Activated CD4-positive, CD25-positive, alpha-beta regulatory T cell (primary cell): ENCODE results near the gene RADX.

Experiments used
- DNase-seq, 4 experiments: peaks; one replicate each; lab custom pipeline; 2025; lab: John Stamatoyannopoulos, UW

Gene RADX

DNA sequence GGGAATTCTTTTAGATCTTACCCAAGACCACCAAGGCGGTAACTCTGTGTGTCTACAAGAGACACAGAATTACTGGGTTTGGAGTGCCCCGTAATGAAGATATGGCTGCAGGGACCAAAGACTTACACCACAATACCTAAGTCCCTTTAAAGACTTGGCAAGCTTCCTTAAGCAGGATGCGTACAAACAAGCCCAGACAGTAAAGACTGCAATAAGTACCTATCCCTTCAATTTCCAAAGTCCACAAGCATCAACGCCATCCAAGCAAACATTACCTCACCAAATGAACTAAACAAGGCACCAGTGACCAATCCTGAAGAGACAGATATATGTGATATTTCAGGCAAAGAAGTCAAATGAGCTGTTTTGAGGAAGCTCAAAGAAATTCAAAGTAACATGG lies 72.4 kb downstream of the RADX start:
- DNase-seq, result no peak

DNA sequence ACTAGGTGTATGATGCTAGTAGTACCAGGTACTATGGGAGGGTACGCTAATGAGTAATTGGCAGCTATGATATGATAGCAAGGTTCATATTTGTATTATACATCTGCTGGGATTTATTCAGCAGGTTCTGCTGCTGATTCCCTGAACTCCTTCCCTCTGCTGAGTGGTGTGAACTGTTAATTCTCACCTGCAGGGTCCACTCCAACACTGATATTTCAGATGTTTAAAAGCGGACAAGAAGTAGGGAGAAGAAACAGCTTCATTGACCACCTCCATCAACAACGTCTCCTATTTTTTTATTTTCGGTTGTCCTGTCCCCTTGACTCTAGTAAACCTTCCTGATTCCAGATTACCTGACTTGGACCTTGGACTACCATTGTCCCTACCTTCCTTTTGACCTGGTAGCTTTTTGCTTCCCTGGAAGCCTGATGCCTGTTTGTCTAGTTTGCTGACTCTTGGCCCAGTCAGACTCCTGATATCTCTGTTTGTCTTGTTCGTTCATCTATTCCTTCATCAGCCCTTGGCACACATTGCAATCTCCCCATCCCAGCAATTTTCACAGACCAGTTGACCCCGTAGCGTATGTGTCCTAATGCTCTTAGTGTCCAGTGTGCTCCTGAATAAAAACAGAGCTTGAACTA lies 80.8 kb downstream of the RADX start:
- DNase-seq, result no peak

DNA sequence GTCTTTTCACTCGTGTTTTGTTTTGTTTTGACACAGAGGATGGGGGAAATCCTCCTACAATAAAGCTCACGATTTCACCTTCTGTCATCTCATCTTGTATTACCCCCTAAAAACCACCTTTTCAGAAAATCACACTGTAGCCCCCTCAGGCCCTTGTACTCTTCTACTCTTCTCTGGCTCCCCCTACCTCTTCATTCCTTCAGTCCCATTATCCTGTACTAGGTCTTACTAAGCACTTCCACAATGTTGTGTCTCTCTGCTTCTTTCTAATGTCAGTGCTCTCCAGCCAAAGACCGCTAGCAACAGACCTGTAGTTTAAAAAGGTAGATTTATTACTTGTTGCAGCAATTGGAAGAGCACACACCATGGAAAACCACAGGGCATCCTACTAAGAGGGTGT lies 84.7 kb downstream of the RADX start:
- no peak for DNase-seq

DNA sequence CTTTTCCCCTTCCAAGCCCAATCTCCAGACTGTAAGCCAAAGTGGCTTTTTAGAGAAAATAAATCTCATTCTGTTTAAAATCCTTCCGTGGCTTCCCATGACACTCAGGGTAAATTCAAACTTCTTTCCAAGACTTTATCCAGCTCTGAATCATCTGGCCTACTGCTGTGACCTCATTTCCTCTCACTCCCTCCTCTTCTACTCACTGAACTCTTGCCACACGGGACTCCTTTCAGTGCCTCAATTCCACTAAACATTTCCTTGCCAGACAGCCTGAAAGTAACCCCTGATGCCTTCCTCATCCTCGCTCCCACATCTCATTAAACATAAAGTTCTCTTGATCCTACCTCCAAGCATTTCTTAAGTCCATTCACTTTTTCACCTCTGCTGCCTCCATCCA lies 86.9 kb downstream of the RADX start:
- DNase-seq, result no peak

DNA sequence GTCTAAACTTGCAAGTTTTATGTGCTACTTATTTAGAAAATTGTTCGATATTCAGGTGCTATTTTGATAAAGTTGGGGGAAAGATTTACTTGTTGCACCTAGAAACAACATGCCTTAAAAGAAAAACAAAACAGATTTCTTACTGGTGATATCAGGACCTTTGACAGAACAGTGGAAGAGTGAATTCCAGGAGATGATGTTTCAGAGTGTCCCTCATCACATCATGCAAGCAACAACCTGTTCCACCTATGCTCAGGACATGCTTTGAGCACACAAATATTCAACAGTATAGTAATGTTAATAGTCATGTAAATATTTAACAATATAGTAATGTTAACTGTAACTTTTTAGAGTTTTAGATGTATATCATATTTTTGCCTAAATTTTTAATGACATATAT lies 90.9 kb downstream of the RADX start:
- no peak for DNase-seq

DNA sequence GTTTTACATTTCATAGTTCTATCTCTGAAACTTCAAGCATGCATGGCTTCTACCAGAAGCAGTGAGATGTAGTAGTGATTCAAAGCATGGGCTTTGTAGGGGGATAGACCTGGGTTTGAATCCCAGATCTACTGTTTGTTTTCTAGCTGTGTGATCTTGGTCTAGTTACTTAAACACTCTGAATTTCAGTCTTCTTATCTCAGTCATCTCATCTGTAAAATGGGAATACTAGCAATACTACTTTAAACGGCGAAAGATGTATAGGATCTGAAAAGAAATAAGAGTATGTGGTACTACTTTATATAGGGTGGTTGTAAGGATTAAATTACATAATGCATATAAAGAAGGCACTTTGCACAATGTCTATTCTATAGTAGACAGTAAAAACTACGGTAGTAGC lies 94.7 kb downstream of the RADX start:
- DNase-seq, result no peak

DNA sequence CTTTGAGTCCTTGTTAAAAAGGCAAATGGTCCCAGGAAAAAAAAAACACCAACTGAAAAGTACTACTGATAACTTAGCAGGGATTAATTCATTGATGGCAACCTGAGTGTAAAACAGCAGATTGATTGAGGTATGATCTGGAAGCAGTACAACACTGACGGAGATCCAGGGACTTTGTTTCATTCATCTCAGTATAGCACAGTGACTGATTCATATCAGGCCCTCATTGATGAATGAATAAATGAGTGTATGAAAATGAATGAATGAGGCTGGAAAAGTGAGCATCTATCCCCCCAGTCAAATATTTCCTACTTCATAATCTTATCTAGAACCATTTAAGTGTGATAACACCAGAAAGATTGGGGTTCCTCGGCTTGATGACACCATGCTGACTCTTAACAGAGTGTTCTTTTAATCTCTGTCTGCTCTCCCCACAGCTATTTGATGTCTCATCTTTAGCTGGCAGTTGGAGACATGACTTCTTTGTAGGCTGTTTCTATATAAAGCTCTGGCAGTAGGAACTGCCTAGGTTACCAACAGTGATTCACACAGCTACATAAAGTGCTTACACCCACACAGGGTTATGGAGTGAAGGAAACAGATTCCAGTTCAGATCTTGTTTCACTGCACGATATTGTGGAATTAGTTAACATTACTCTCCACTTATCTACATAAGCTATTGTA lies 96.1 kb downstream of the RADX start:
- DNase-seq, result no peak

DNA sequence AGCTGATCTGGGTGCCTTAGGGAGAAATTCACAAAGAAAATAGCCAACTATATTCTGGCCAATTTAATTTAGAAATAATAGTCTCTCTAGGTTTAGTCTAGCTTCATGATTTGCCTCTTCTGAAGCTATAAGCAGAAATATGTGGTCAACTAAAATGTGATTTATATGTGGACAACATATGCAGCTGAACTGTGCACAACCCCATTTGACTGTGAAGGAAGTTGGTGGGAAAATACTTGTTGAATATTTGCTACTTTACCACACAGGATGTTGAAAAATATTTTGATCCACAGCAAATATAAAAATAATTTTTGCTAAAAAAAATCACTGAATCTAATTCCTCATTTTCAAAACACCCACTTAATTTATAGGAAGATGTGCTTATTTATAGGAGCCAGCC lies 99.0 kb downstream of the RADX start:
- no peak for DNase-seq

DNA sequence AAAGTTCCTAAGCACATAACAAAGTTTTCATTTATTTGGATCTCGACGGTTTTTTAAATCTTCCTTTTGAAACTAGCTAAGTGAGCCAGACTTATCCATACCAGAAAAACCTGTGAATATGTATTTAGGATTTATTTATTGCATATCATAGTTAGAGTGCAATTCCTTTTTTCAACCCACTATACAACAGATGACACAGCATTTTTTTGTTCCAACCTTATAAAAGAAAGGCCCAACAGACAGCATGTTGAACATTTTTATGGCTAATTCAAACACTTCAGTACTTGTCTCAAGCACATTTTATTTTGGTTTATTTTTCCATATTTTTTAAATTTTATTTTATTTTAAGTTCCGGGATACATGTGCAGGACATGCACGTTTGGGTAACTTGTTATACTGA lies 99.6 kb downstream of the RADX start:
- DNase-seq, result no peak

DNA sequence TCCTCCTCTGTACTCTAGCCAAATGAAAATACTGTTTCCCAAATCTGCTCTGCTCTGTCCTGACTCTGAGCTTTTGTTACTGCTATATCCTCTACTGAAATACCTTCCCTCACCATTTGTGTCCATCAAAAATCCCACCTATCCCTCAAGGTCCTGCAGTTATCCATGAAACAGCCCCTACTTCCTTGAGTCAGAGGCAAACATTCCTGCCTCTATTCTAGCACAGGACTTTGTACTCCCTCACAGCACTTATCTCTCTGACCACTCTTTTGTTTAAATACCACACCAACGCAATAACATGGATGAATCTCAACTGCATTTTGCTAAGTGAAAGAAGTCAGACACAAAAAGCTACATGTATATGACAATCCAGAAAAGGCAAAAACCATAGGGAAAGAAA lies 104.2 kb downstream of the RADX start:
- DNase-seq, result no peak

DNA sequence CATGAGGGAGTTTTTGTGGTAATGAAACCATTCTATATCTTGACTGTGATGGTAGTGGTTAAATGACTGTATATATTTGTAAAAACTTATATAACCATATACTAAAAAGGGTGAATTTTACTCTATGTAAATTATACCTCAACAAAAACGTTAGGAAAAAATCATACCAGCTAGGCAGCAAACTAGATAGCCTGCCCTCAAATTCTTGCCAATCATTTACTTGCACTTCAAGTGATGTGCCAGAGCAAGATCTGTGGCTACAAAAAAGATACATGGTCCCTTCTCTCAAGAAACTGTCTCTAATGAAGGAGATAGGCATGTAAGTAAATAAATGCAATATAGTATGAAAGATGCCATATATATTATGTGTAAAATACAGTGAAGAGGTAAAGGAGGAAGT lies 104.7 kb downstream of the RADX start:
- DNase-seq, result no peak

DNA sequence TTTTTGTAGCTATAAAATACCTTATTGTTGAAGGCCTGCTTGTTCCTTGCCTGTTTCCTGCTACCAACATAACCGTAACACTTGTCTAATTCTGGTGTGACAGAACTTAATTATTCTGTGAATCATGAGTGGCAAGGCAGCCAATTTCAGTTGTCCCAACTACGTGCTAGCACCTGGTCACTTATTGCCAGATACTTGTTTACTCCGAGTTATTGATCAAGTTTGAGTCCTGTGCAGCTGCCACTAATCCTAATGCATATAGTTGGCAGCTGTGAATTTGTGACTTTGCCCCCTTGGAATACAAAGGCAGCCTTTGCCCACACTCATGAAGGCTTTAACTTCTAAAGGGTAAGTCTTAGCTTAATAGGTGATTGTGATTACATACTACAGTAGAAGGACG lies 106.9 kb downstream of the RADX start:
- no peak for DNase-seq

DNA sequence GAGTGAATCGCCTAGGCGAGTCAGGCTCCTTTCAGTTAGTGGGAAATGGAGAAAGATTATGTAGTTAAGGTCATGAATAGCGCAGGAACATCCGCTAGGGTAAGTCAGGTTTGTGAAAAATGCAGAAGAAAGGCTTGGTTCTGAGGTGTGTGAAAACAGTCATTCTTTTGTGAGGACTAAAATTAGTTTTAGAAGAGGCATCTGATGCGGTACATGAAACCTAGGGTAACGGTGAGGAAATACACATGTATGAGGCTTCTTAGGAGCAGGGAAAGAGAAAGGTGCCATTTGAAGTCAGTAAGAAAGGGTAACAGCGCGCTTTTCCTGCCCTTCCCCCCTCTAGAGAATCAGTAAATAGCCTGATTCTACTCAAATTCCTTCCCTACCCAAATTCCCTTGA lies 114.2 kb downstream of the RADX start:
- no peak for DNase-seq

DNA sequence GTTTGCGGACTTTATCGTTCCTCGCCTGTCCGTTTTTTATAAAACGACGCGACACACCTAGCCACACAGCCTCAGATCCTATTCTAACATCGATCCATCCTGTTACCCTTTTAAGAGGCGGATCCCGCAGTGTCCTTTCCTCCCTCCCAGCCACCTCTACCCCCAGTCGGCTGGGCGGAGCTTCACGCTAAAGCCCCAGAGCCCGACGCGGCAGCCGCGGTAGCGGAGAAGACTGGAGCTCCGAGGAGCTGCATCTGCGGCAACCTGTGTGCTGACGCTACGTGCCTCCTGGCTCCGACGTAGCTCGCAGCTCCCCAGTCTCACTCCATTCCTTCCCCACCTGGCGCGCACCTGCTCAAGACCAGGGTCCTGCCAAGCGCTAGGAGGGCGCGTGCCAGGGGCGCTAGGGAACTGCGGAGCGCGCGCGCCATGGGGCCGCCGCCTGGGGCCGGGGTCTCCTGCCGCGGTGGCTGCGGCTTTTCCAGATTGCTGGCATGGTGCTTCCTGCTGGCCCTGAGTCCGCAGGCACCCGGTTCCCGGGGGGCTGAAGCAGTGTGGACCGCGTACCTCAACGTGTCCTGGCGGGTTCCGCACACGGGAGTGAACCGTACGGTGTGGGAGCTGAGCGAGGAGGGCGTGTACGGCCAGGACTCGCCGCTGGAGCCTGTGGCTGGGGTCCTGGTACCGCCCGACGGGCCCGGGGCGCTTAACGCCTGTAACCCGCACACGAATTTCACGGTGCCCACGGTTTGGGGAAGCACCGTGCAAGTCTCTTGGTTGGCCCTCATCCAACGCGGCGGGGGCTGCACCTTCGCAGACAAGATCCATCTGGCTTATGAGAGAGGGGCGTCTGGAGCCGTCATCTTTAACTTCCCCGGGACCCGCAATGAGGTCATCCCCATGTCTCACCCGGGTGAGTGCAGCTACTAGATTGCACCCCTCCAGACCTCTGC lies 115.0 kb downstream of the RADX start, which contains the start of gene RNF128:
Gene RNF128, plus strand, starts transcription at position 217 of the 953 bp plus-strand sequence. Its CDS starts 213 bp downstream, at position 430.
- no peak for DNase-seq

DNA sequence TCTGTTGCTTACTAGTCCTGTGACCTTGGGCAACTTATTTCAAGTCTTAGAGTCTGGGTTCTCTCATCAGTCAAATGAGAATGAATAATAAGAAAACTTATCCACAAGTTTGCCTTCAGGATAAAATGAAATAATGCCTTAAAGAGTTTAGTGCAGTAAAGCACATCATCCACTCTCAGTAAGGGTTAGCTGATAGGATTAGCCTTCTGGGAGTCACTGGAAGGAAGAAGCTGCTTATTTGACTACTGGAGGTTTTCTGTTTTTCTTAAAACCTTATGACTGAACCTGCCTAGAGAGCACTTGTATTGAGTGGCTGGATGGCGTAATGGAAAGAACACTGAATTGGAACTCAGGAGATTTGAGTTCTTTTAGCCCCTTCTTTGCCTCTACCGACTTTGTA lies 116.6 kb downstream of the RADX start:
- DNase-seq, result no peak
